ENCODE results near the gene COP1. TPM values are rescaled to one million over a fixed set of nuclear protein-coding genes. Genes with fewer than 3 reads are reported as not detected.
"Not testable (repeated sequence)": the region's sequence is repeated elsewhere in the genome, so short reads cannot be mapped to it uniquely, and the experiment has no call there.

COP1 gene
- polyA plus RNA-seq, 3 donors: 44.0 to 74.2 (median 68.6) TPM

DNA sequence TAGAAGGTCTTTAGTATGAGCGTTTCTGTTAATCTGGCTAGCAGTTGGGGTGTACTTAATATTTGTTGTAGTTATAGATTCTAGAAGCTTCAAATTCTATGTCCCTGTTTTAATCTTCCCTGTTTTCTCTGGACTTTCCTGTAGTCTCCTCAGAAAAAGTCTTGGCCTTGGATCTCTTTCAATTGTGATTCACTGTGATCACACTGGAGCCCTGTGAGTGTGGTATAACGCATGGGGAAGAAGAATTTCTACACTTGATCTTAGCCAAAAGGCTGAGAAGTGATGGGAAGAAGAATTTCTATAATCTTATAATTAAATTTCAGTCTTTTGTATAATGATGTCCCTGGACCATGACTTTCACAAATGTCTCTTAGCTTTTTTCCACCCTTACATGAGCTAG lies 36.7 kb upstream of the COP1 start:
- no peak overlapping the region for H3K4me3 Mint-ChIP-seq
- no peak for DNase-seq
- Histone ChIP-seq H3K27ac (ENCODE audit: low read depth in 1 of 2, low read length in 2 of 2) (no peak overlapping the region), H2AFZ (ENCODE audit: insufficient read depth, low read depth, low read length, poor library complexity, severe bottlenecking) (no peak overlapping the region), H3K79me2 (ENCODE audit: insufficient read depth, low read length) (no peaks in the 10 kb centered on the region), H3K4me3 (replicated peaks in 1 of 3; ENCODE audit: low read depth in 2 of 3, low read length in 3 of 3) (no peak overlapping the region), H3K9ac (ENCODE audit: insufficient read depth, low read length, poor library complexity, severe bottlenecking) (no peak overlapping the region), H3K36me3 (replicated peaks in 1 of 2; ENCODE audit: control insufficient read depth in 1 of 2, insufficient read depth in 2 of 2, low read length in 2 of 2) (no peaks in the 10 kb centered on the region), H3K27me3 (ENCODE audit: control insufficient read depth in 2 of 2, insufficient read depth in 2 of 2, low read length in 2 of 2) (no peaks in the 10 kb centered on the region), H3K4me2 (replicated peaks; ENCODE audit: extremely low read depth, low read length, poor library complexity, severe bottlenecking) (no peak overlapping the region), H4K20me1 (ENCODE audit: insufficient read depth, low read length) (no peaks in the 10 kb centered on the region), H3K9me3 (replicated peaks in 1 of 2; ENCODE audit: control insufficient read depth in 1 of 2, insufficient read depth in 1 of 2, low read length in 2 of 2) (no peaks in the 10 kb centered on the region), H3K4me1 (ENCODE audit: control insufficient read depth in 1 of 2, insufficient read depth in 2 of 2, low read length in 2 of 2) (no peaks in the 10 kb centered on the region)
- no peak overlapping the region for H3K27ac Mint-ChIP-seq
- H3K36me3 Mint-ChIP-seq: no peaks in the 10 kb centered on the region
- WGBS (ENCODE audit: insufficient coverage): no CpG with 5 or more reads among the region's 2 CpGs
- peaks cover 5% of the 10 kb centered on the region for H3K4me1 Mint-ChIP-seq
- peaks cover 2 to 6% (median 4%) of the 10 kb centered on the region in 3 donors for H3K27me3 Mint-ChIP-seq (ENCODE audit: low read depth in 3 of 3)
- H3K9me3 Mint-ChIP-seq: peaks cover 0 to 10% (median 2%) of the 10 kb centered on the region in 7 donors
- intact Hi-C loops (cut with micrococcal nuclease): no loop called here
- TF ChIP-seq CTCF (IDR thresholded peaks at IDR 0.05): no peak

- H3K9me3 ChIP-seq (replicated peaks in 1 of 2; ENCODE audit: control insufficient read depth in 1 of 2, insufficient read depth in 1 of 2, low read length in 2 of 2): no peaks in the 10 kb centered on the region
- no peak overlapping the region for H3K4me3 ChIP-seq (replicated peaks in 1 of 3; ENCODE audit: low read depth in 2 of 3, low read length in 3 of 3)
- Mint-ChIP-seq H3K27ac (no peak overlapping the region), H3K4me3 (no peak overlapping the region), H3K36me3 (no peaks in the 10 kb centered on the region), H3K9me3 (peaks cover 0 to 6% (median 1%) of the 10 kb centered on the region in 7 donors), H3K27me3 (ENCODE audit: low read depth in 3 of 3) (peaks cover 3 to 5% (median 4%) of the 10 kb centered on the region in 3 donors), H3K4me1 (peaks cover 5% of the 10 kb centered on the region)
- H3K27me3 ChIP-seq (ENCODE audit: control insufficient read depth in 2 of 2, insufficient read depth in 2 of 2, low read length in 2 of 2): no peaks in the 10 kb centered on the region
- H3K79me2 ChIP-seq (ENCODE audit: insufficient read depth, low read length): no peaks in the 10 kb centered on the region
- TF ChIP-seq CTCF (IDR thresholded peaks at IDR 0.05): no peak
- H3K27ac ChIP-seq (ENCODE audit: low read depth in 1 of 2, low read length in 2 of 2): no peak overlapping the region
- no peak overlapping the region for H3K9ac ChIP-seq (ENCODE audit: insufficient read depth, low read length, poor library complexity, severe bottlenecking)
- DNase-seq: peak; percentile 52 to 81 (median 68)
- no peaks in the 10 kb centered on the region for H4K20me1 ChIP-seq (ENCODE audit: insufficient read depth, low read length)
- H2AFZ ChIP-seq (ENCODE audit: insufficient read depth, low read depth, low read length, poor library complexity, severe bottlenecking): no peak overlapping the region
- H3K4me2 ChIP-seq (replicated peaks; ENCODE audit: extremely low read depth, low read length, poor library complexity, severe bottlenecking): no peak overlapping the region
- H3K36me3 ChIP-seq (replicated peaks in 1 of 2; ENCODE audit: control insufficient read depth in 1 of 2, insufficient read depth in 2 of 2, low read length in 2 of 2): no peaks in the 10 kb centered on the region
- intact Hi-C loops (cut with micrococcal nuclease): no loop called here
- no peaks in the 10 kb centered on the region for H3K4me1 ChIP-seq (ENCODE audit: control insufficient read depth in 1 of 2, insufficient read depth in 2 of 2, low read length in 2 of 2)
- WGBS (ENCODE audit: insufficient coverage): 40% methylated on average over 1 of the region's 2 CpGs
Observed at GRCh38 chr1:176241385-176242015, 34.4 kb upstream of the COP1 start.

DNA sequence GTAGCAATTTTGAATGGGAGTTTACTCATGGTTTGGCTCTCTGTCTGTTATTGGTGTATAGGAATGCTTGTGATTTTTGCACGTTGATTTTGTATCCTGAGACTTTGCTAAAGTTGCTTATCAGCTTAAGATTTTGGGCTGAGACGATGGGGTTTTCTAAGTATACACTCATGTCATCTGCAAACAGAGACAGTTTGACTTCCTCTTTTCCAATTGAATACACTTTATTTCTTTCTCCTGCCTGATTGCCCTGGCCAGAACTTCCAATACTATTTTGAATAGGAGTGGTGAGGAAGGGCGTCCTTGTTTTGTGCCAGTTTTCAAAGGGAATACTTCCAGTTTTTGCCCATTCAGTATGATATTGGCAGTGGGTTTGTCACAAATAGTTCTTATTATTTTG lies 26.6 kb upstream of the COP1 start:
- H3K4me1 Mint-ChIP-seq; H3K9ac ChIP-seq (ENCODE audit: insufficient read depth, low read length, poor library complexity, severe bottlenecking); H3K27me3 Mint-ChIP-seq (ENCODE audit: low read depth in 3 of 3); H3K4me3 ChIP-seq (replicated peaks in 1 of 3; ENCODE audit: low read depth in 2 of 3, low read length in 3 of 3); H2AFZ ChIP-seq (ENCODE audit: insufficient read depth, low read depth, low read length, poor library complexity, severe bottlenecking); H3K36me3 Mint-ChIP-seq; intact Hi-C loops (cut with micrococcal nuclease); DNase-seq; H3K4me1 ChIP-seq (ENCODE audit: control insufficient read depth in 1 of 2, insufficient read depth in 2 of 2, low read length in 2 of 2); H3K27ac ChIP-seq (ENCODE audit: low read depth in 1 of 2, low read length in 2 of 2); H3K36me3 ChIP-seq (replicated peaks in 1 of 2; ENCODE audit: control insufficient read depth in 1 of 2, insufficient read depth in 2 of 2, low read length in 2 of 2); H3K27ac Mint-ChIP-seq; H3K27me3 ChIP-seq (ENCODE audit: control insufficient read depth in 2 of 2, insufficient read depth in 2 of 2, low read length in 2 of 2); H3K79me2 ChIP-seq (ENCODE audit: insufficient read depth, low read length); H3K4me2 ChIP-seq (replicated peaks; ENCODE audit: extremely low read depth, low read length, poor library complexity, severe bottlenecking); H3K4me3 Mint-ChIP-seq; H4K20me1 ChIP-seq (ENCODE audit: insufficient read depth, low read length): not testable (repeated sequence)
- 100% methylated on average over 2 of the region's 3 CpGs for WGBS (ENCODE audit: insufficient coverage)
- peaks cover 11 to 37% (median 19%) of the 10 kb centered on the region in 7 donors for H3K9me3 Mint-ChIP-seq
- H3K9me3 ChIP-seq (replicated peaks in 1 of 2; ENCODE audit: control insufficient read depth in 1 of 2, insufficient read depth in 1 of 2, low read length in 2 of 2): peaks cover 3 to 12% of the 10 kb centered on the region in 2 donors

All from CD14-positive monocyte (primary cell).